Body of pancreas (tissue), 4 donors: ENCODE data around the gene CELF5. TPM values are rescaled to one million over a fixed set of nuclear protein-coding genes. Genes with fewer than 3 reads are reported as not detected.
"Not testable (repeated sequence)": the region's sequence is repeated elsewhere in the genome, so short reads cannot be mapped to it uniquely, and the experiment has no call there.

ENCODE experiments used
- ATAC-seq: fragments of 150-250 bp; one replicate; pipeline ENCODE4 v1.9.1; 2016
- DNase-seq, 4 donors: peaks; one replicate each; pipeline ENCODE4 v3.0.0-alpha.2; 2019
- H3K27ac ChIP-seq, 4 donors: fragments of 200-600 bp; sonication (generic); 1 replicate in 3 of 4; 2 replicates in 1 of 4; pipeline versions ENCODE4 v1.5.1 to v1.6.1; 2016 to 2019; ENCODE audit warnings: mild to moderate bottlenecking in 1 of 4, mixed read lengths in 1 of 4, moderate library complexity in 1 of 4
- H3K27me3 ChIP-seq, 2 donors: fragments of 200-600 bp; sonication (generic); one replicate each; pipeline ENCODE4 v1.6.0; 2016; ENCODE audit warnings: mild to moderate bottlenecking in 1 of 2
- H3K36me3 ChIP-seq, 2 donors: fragments of 200-600 bp; sonication (generic); replicated peaks in 1 of 2; 2 replicates each; pipeline ENCODE4 v1.5.1; 2016; ENCODE audit warnings: low read depth in 2 of 2; ENCODE audit not compliant: insufficient read depth in 1 of 2
- H3K4me1 ChIP-seq: fragments of 200-600 bp; sonication (generic); one replicate; pipeline ENCODE4 v1.6.0; 2016
- H3K4me3 ChIP-seq, 2 donors: fragments of 200-600 bp; sonication (generic); 1 replicate in 1 of 2; 2 replicates in 1 of 2; pipeline ENCODE4 v1.5.1; 2016 to 2019
- H3K9me3 ChIP-seq, 3 donors: fragments of 200-600 bp; sonication (generic); 1 replicate in 2 of 3; 2 replicates in 1 of 3; pipeline ENCODE4 v1.5.1; 2016
- CTCF ChIP-seq, 7 experiments: fragments of 450-650 bp in 4 of 7; fragments of 200-600 bp in 3 of 7; sonication (generic) in 3 of 7; IDR thresholded peaks; one replicate each; pipeline ENCODE4 v1.5.1; 2016 to 2019; ENCODE audit warnings: antibody characterized with exemption in 7 of 7
- POLR2A ChIP-seq, 3 donors: fragments of 450-650 bp; IDR thresholded peaks; one replicate each; pipeline ENCODE4 v1.6.1; 2016; ENCODE audit warnings: antibody characterized with exemption in 3 of 3, mild to moderate bottlenecking in 2 of 3
- WGBS, 2 donors: methylation state at CpG; one replicate each; pipeline ENCODE4 v1.1.5; 2017; 5-methylcytosine and 5-hydroxymethylcytosine counted together
- intact Hi-C: fragments of 100-400 bp; cut with DNase I; formaldehyde crosslinking; loops from one replicate; pipeline ENCODE4 v1.15.1; 2023
- total RNA-seq, 2 donors: library from RNA; depleted of rRNA; stranded (reverse); fragments of >200 nt; gene quantifications; one replicate each; pipeline ENCODE4 v1.1.0, GENCODE V29; 2016

Gene CELF5
- total RNA-seq, 2 donors from 2014 or later = 0.33 TPM; not detected in 1

GRCh38 chr19:3229888-3230496 is 5.5 kb downstream of the CELF5 start:
- TF ChIP-seq POLR2A (IDR thresholded peaks at IDR 0.05) (no peak), CTCF (IDR thresholded peaks at IDR 0.05) (no peak)
- peaks cover 0 to 8% of the 10 kb centered on the region in 2 donors for H3K27me3 ChIP-seq
- no peaks in the 10 kb centered on the region for H3K9me3 ChIP-seq
- no peak for DNase-seq
- H3K36me3 ChIP-seq = no peaks in the 10 kb centered on the region
- H3K27ac ChIP-seq = no peak overlapping the region
- intact Hi-C loops = no loop called here
- no peak for ATAC-seq
- no peaks in the 10 kb centered on the region for H3K4me1 ChIP-seq
- 83% methylated on average over 3 to 4 of the region's 4 CpGs for WGBS, 2 donors
- no peak overlapping the region for H3K4me3 ChIP-seq

- ATAC-seq (no peak), DNase-seq (no peak)
- Histone ChIP-seq H3K36me3 (no peaks in the 10 kb centered on the region), H3K9me3 (no peaks in the 10 kb centered on the region), H3K27me3 (no peaks in the 10 kb centered on the region), H3K4me1 (no peaks in the 10 kb centered on the region), H3K27ac (no peak overlapping the region), H3K4me3 (no peak overlapping the region)
- intact Hi-C loops = no loop called here
- WGBS, 2 donors = 67 to 87% methylated on average over 1 of the region's 1 CpG
- no peak for TF ChIP-seq CTCF (IDR thresholded peaks at IDR 0.05)
- no peak for TF ChIP-seq POLR2A (IDR thresholded peaks at IDR 0.05)
Observed at GRCh38 chr19:3231288-3231687, 6.8 kb downstream of the CELF5 start.

- Histone ChIP-seq H3K27me3 (no peaks in the 10 kb centered on the region), H3K9me3 (no peaks in the 10 kb centered on the region), H3K27ac (no peak overlapping the region), H3K4me1 (no peaks in the 10 kb centered on the region), H3K4me3 (no peak overlapping the region), H3K36me3 (no peaks in the 10 kb centered on the region)
- TF ChIP-seq CTCF (IDR thresholded peaks at IDR 0.05) (no peak), POLR2A (IDR thresholded peaks at IDR 0.05) (no peak)
- WGBS, 2 donors = 66 to 68% methylated on average over 4 of the region's 4 CpGs
- ATAC-seq (no peak), DNase-seq (no peak)
- intact Hi-C loops = no loop called here
Observed at GRCh38 chr19:3233116-3233515, 8.7 kb downstream of the CELF5 start.

- ATAC-seq (no peak), DNase-seq (no peak)
- Histone ChIP-seq H3K9me3 (no peaks in the 10 kb centered on the region), H3K27me3 (no peaks in the 10 kb centered on the region), H3K27ac (no peak overlapping the region), H3K36me3 (no peaks in the 10 kb centered on the region), H3K4me1 (no peaks in the 10 kb centered on the region), H3K4me3 (no peak overlapping the region)
- WGBS, 2 donors = 64 to 71% methylated on average over 3 to 4 of the region's 4 CpGs
- no peak for TF ChIP-seq POLR2A (IDR thresholded peaks at IDR 0.05)
- TF ChIP-seq CTCF (IDR thresholded peaks at IDR 0.05) = no peak
- intact Hi-C loops = no loop called here
Observed at GRCh38 chr19:3233831-3234230, 9.4 kb downstream of the CELF5 start.

GRCh38 chr19:3234800-3235199 is 10.3 kb downstream of the CELF5 start:
- Histone ChIP-seq H3K4me3 (no peak overlapping the region), H3K9me3 (no peaks in the 10 kb centered on the region), H3K4me1 (no peaks in the 10 kb centered on the region), H3K27me3 (no peaks in the 10 kb centered on the region), H3K36me3 (no peaks in the 10 kb centered on the region), H3K27ac (no peak overlapping the region)
- intact Hi-C loops = no loop called here
- TF ChIP-seq CTCF (IDR thresholded peaks at IDR 0.05) = no peak
- TF ChIP-seq POLR2A (IDR thresholded peaks at IDR 0.05) = no peak
- WGBS, 2 donors = 50 to 54% methylated on average over 9 of the region's 9 CpGs
- ATAC-seq = no peak
- no peak for DNase-seq

- H3K36me3 ChIP-seq, DNase-seq, H3K9me3 ChIP-seq, ATAC-seq, intact Hi-C loops, H3K27me3 ChIP-seq, H3K4me1 ChIP-seq, H3K4me3 ChIP-seq, H3K27ac ChIP-seq: not testable (repeated sequence)
- WGBS, 2 donors = 51% methylated on average over 2 of the region's 2 CpGs
Observed at GRCh38 chr19:3235604-3236003, 11.1 kb downstream of the CELF5 start.
